ENCODE results near the gene DMWD. TPM values are rescaled to one million over a fixed set of nuclear protein-coding genes. Genes with fewer than 3 reads are reported as not detected.

The DMWD gene
- total RNA-seq, 1 experiment from 2014 or later: 34.9 TPM

GRCh38 chr19:45794627-45795026, 2.0 kb upstream of the DMWD start:
- Histone ChIP-seq H3K9ac (ENCODE audit: low read length) (no peak overlapping the region), H3K27me3 (ENCODE audit: low read length) (no peaks in the 10 kb centered on the region), H3F3A (ENCODE audit: low read length, unreplicated experiment) (no peaks in the 10 kb centered on the region), H3K36me3 (ENCODE audit: low read depth, low read length) (no peaks in the 10 kb centered on the region), H3K4me1 (ENCODE audit: insufficient read depth, low read length) (peaks cover 6% of the 10 kb centered on the region; the same call in 1 of the 2 replicates), H3K79me2 (ENCODE audit: low read length) (peaks cover 16% of the 10 kb centered on the region), H3K27ac (ENCODE audit: low read length) (no peak overlapping the region), H3K4me2 (ENCODE audit: low read length) (no peak overlapping the region), H3K4me3 (ENCODE audit: low read length) (no peak overlapping the region), H3K9me3 (ENCODE audit: low read length) (no peaks in the 10 kb centered on the region), H4K20me1 (ENCODE audit: low read length) (no peaks in the 10 kb centered on the region), H2AFZ (ENCODE audit: low read length) (no peak overlapping the region), H3K9me2 (replicated peaks; ENCODE audit: low read length) (no peaks in the 10 kb centered on the region)
- POLR2A ChIA-PET (ENCODE audit: unreplicated experiment): no interaction called here
- BruUV-seq (replicated peaks): no TSS peak
- ATAC-seq: no peak
- TF ChIP-seq CTCF (conservative IDR thresholded peaks at IDR 0.05; ENCODE audit: low read depth, low read length) (no peak), EZH2phosphoT487 (IDR thresholded peaks at IDR 0.05; ENCODE audit: borderline replicate concordance, low read length) (no peak), EZH2 (IDR thresholded peaks at IDR 0.05; ENCODE audit: low read length, unreplicated experiment) (no peak)
- CTCF ChIA-PET: no interaction called here
- intact Hi-C loops (cut with micrococcal nuclease): no loop called here
- DNase-seq: no peak

GRCh38 chr19:45793876-45794275, 1.2 kb upstream of the DMWD start:
- H3K4me3 ChIP-seq (ENCODE audit: low read length): no peak overlapping the region
- TF ChIP-seq EZH2phosphoT487 (IDR thresholded peaks at IDR 0.05; ENCODE audit: borderline replicate concordance, low read length): no peak
- TF ChIP-seq CTCF (conservative IDR thresholded peaks at IDR 0.05; ENCODE audit: low read depth, low read length): no peak
- TF ChIP-seq EZH2 (IDR thresholded peaks at IDR 0.05; ENCODE audit: low read length, unreplicated experiment): no peak
- H3K9ac ChIP-seq (ENCODE audit: low read length): no peak overlapping the region
- intact Hi-C loops (cut with micrococcal nuclease): no loop called here
- peaks cover 7% of the 10 kb centered on the region; the same call in 1 of the 2 replicates for H3K36me3 ChIP-seq (ENCODE audit: low read depth, low read length)
- CTCF ChIA-PET: no interaction called here
- no peak overlapping the region for H2AFZ ChIP-seq (ENCODE audit: low read length)
- no peaks in the 10 kb centered on the region for H3K9me2 ChIP-seq (replicated peaks; ENCODE audit: low read length)
- no peak overlapping the region for H3K27ac ChIP-seq (ENCODE audit: low read length)
- H3F3A ChIP-seq (ENCODE audit: low read length, unreplicated experiment): no peaks in the 10 kb centered on the region
- H3K9me3 ChIP-seq (ENCODE audit: low read length): no peaks in the 10 kb centered on the region
- peaks cover 6% of the 10 kb centered on the region; the same call in 1 of the 2 replicates for H3K4me1 ChIP-seq (ENCODE audit: insufficient read depth, low read length)
- DNase-seq (no peak), ATAC-seq (no peak)
- peaks cover 16% of the 10 kb centered on the region for H3K79me2 ChIP-seq (ENCODE audit: low read length)
- POLR2A ChIA-PET (ENCODE audit: unreplicated experiment): no interaction called here
- H3K27me3 ChIP-seq (ENCODE audit: low read length): no peaks in the 10 kb centered on the region
- H4K20me1 ChIP-seq (ENCODE audit: low read length): no peaks in the 10 kb centered on the region
- BruUV-seq (replicated peaks): no TSS peak
- no peak overlapping the region for H3K4me2 ChIP-seq (ENCODE audit: low read length)

GRCh38 chr19:45793178-45793564, 526 bp upstream of the DMWD start:
- no peak for ATAC-seq
- Histone ChIP-seq H3K4me3 (ENCODE audit: low read length) (no peak overlapping the region), H3K9me2 (replicated peaks; ENCODE audit: low read length) (no peaks in the 10 kb centered on the region), H3K27ac (ENCODE audit: low read length) (no peak overlapping the region), H2AFZ (ENCODE audit: low read length) (no peak overlapping the region), H3K4me2 (ENCODE audit: low read length) (no peak overlapping the region), H3K36me3 (ENCODE audit: low read depth, low read length) (peaks cover 8% of the 10 kb centered on the region; the same call in 1 of the 2 replicates), H3F3A (ENCODE audit: low read length, unreplicated experiment) (no peaks in the 10 kb centered on the region), H3K9ac (ENCODE audit: low read length) (no peak overlapping the region), H3K27me3 (ENCODE audit: low read length) (no peaks in the 10 kb centered on the region), H3K4me1 (ENCODE audit: insufficient read depth, low read length) (peaks cover 6% of the 10 kb centered on the region; the same call in 1 of the 2 replicates), H3K79me2 (ENCODE audit: low read length) (peaks cover 16% of the 10 kb centered on the region), H3K9me3 (ENCODE audit: low read length) (no peaks in the 10 kb centered on the region), H4K20me1 (ENCODE audit: low read length) (no peaks in the 10 kb centered on the region)
- no TSS peak for BruUV-seq (replicated peaks)
- POLR2A ChIA-PET (ENCODE audit: unreplicated experiment): interaction anchor here (0.5 to 0.6 kb wide), 5 partner anchors 14 to 190 kb away, joined by 3 to 8 read pairs (median 3); no protein-coding TSS in a partner anchor
- CTCF ChIA-PET: interaction anchor here (0.6 kb wide), 1 partner anchor 70 kb away, joined by 6 read pairs; no protein-coding TSS in a partner anchor
- TF ChIP-seq EZH2 (IDR thresholded peaks at IDR 0.05; ENCODE audit: low read length, unreplicated experiment): no peak
- no peak for TF ChIP-seq EZH2phosphoT487 (IDR thresholded peaks at IDR 0.05; ENCODE audit: borderline replicate concordance, low read length)
- TF ChIP-seq CTCF (conservative IDR thresholded peaks at IDR 0.05; ENCODE audit: low read depth, low read length): no peak
- no peak for DNase-seq
- intact Hi-C loops (cut with micrococcal nuclease): no loop called here
